Endothelial cell of umbilical vein (primary cell): ENCODE data around the gene FAM193A.

ENCODE experiments used
- EZH2 ChIP-seq: IDR thresholded peaks from 2 replicates; pipeline ENCODE4 v1.6.1; 2012; ENCODE audit warnings: borderline replicate concordance, low read depth, mild to moderate bottlenecking, moderate library complexity, low read length, inconsistent platforms; ENCODE audit not compliant: severe bottlenecking
- FOS ChIP-seq: IDR thresholded peaks from 2 replicates; pipeline ENCODE4 v1.6.1; 2011; ENCODE audit warnings: mild to moderate bottlenecking, low read length, moderate library complexity, borderline replicate concordance; ENCODE audit not compliant: insufficient read depth
- GATA2 ChIP-seq: IDR thresholded peaks from 2 replicates; pipeline ENCODE4 v1.7.0; 2011; ENCODE audit warnings: low read depth, mild to moderate bottlenecking, moderate library complexity, mixed read lengths, low read length; ENCODE audit not compliant: insufficient read length, insufficient read depth
- JUN ChIP-seq: IDR thresholded peaks from 2 replicates; pipeline ENCODE4 v1.6.1; 2011; ENCODE audit warnings: borderline replicate concordance, low read depth; ENCODE audit not compliant: insufficient read length, insufficient read depth
- MYC ChIP-seq: IDR thresholded peaks from one replicate; pipeline ENCODE4 v1.6.1; 2011; ENCODE audit warnings: mild to moderate bottlenecking, low read depth, low read length
- POLR2A ChIP-seq: IDR thresholded peaks from 2 replicates; pipeline ENCODE4 v1.6.1; 2012; ENCODE audit warnings: low read depth, mild to moderate bottlenecking, control low read depth, low read length
- POLR2AphosphoS5 ChIP-seq: IDR thresholded peaks from 2 replicates; pipeline ENCODE4 v1.6.1; 2012; ENCODE audit warnings: low read depth, mild to moderate bottlenecking, control low read depth, low read length, moderate library complexity; ENCODE audit not compliant: insufficient read depth
- TF ChIP-seq, protein P1 (sequence below), 2 donors: IDR thresholded peaks; 1 replicate in 1 of 2; 2 replicates in 1 of 2; pipeline ENCODE4 v1.5.1; 2011; ENCODE audit warnings: low read length in 2 of 2, mild to moderate bottlenecking in 2 of 2, moderate library complexity in 2 of 2, control low read depth in 1 of 2, inconsistent platforms in 1 of 2, low read depth in 1 of 2; ENCODE audit not compliant: insufficient read depth in 1 of 2; ENCODE audit errors: extremely low read depth in 1 of 2
- TF ChIP-seq, protein P2 (sequence below): IDR thresholded peaks from 2 replicates; pipeline ENCODE4 v1.6.1; 2011; ENCODE audit not compliant: insufficient read depth, insufficient read length

DNA sequence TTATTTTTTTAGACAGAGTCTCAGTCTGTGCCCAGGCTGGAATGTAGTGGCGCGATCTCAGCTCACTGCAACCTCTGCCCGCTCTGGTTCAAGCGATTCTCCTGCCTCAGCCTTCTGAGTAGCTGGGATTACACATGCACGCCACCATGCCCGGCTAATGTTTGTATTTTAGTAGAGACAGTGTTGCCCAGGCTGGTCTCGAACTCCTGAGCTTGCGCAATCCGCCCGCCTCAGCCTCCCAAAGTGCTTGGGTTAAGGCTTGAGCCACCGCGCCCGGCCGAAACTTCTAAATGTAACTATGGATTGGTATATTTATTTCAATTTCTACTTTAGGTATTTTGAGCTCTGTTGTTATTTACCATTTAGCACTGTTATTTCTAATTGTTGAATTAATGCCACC lies 79.4 kb downstream of the FAM193A start:
- TF ChIP-seq POLR2AphosphoS5: no peak
- TF ChIP-seq, protein P1, sequence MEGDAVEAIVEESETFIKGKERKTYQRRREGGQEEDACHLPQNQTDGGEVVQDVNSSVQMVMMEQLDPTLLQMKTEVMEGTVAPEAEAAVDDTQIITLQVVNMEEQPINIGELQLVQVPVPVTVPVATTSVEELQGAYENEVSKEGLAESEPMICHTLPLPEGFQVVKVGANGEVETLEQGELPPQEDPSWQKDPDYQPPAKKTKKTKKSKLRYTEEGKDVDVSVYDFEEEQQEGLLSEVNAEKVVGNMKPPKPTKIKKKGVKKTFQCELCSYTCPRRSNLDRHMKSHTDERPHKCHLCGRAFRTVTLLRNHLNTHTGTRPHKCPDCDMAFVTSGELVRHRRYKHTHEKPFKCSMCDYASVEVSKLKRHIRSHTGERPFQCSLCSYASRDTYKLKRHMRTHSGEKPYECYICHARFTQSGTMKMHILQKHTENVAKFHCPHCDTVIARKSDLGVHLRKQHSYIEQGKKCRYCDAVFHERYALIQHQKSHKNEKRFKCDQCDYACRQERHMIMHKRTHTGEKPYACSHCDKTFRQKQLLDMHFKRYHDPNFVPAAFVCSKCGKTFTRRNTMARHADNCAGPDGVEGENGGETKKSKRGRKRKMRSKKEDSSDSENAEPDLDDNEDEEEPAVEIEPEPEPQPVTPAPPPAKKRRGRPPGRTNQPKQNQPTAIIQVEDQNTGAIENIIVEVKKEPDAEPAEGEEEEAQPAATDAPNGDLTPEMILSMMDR (IDR thresholded peaks at IDR 0.05; ENCODE audit: extremely low read depth in 1 of 2, insufficient read depth in 1 of 2, low read depth in 1 of 2, low read length in 2 of 2): no peak
- TF ChIP-seq FOS: no peak
- no peak for TF ChIP-seq POLR2A
- TF ChIP-seq MYC: no peak
- no peak for TF ChIP-seq EZH2
- TF ChIP-seq, protein P2, sequence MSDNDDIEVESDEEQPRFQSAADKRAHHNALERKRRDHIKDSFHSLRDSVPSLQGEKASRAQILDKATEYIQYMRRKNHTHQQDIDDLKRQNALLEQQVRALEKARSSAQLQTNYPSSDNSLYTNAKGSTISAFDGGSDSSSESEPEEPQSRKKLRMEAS: no peak
- no peak for TF ChIP-seq JUN
- TF ChIP-seq GATA2: no peak
